A673 (cell line): ENCODE measurements around the gene TENT5C.

Experiments
- CTCF ChIP-seq: fragments of 300-800, 200-600 bp; sonication (generic); conservative IDR thresholded peaks from 2 replicates; pipeline ENCODE4 v1.5.1; 2017; ENCODE audit warnings: low read depth, mild to moderate bottlenecking, antibody characterized with exemption, low read length, moderate library complexity, mixed read lengths
- EZH2 ChIP-seq: fragments of 200-600 bp; sonication (generic); IDR thresholded peaks from 2 replicates; pipeline ENCODE4 v1.6.1; 2017; ENCODE audit warnings: borderline replicate concordance, low read depth, mild to moderate bottlenecking, mixed read lengths, antibody characterized with exemption, low read length; ENCODE audit not compliant: poor library complexity, severe bottlenecking

- TF ChIP-seq CTCF (no peak), EZH2 (no peak)
Observed at GRCh38 chr1:117589544-117589943, 16.3 kb upstream of the TENT5C start.
